PC-3 (cell line): ENCODE data around the gene TSHB.

Experiments
- CTCF ChIP-seq: fragments of 300-600 bp; sonication (generic); conservative IDR thresholded peaks from 2 replicates; pipeline ENCODE4 v1.5.1; 2017; ENCODE audit warnings: antibody characterized with exemption, low read depth, mild to moderate bottlenecking, low read length
- EZH2 ChIP-seq: fragments of 300-600 bp; sonication (generic); IDR thresholded peaks from one replicate; pipeline ENCODE4 v1.6.1; 2017; ENCODE audit warnings: antibody characterized with exemption, mild to moderate bottlenecking, low read length; ENCODE audit not compliant: unreplicated experiment

GRCh38 chr1:115068826-115069585 is 39.4 kb downstream of the TSHB start:
- no peak for TF ChIP-seq EZH2
- TF ChIP-seq CTCF, result 0 out of 2 replicates have a peak, but pooled peaks have one; percentile 19
